Immature natural killer cell (primary cell): ENCODE results near the gene GABRR2. TPM values are rescaled to one million over a fixed set of nuclear protein-coding genes. Genes with fewer than 3 reads are reported as not detected.
"Not testable (repeated sequence)": the region's sequence is repeated elsewhere in the genome, so short reads cannot be mapped to it uniquely, and the experiment has no call there.

Source experiments
- DNase-seq, 3 donors: peaks; one replicate each; pipeline ENCODE4 v3.0.0; 2022; ENCODE audit warnings: mixed read lengths in 1 of 3
- H3K27ac Mint-ChIP-seq, 6 donors: one replicate each; pipeline ENCODE4 v1.8.0; 2020; ENCODE audit warnings: mixed read lengths in 6 of 6, mild to moderate bottlenecking in 5 of 6, inconsistent platforms in 4 of 6, moderate library complexity in 3 of 6
- H3K27me3 Mint-ChIP-seq, 3 donors: one replicate each; pipeline ENCODE4 v1.8.0; 2020 to 2021; ENCODE audit warnings: low read depth in 3 of 3, mild to moderate bottlenecking in 3 of 3, mixed read lengths in 3 of 3, moderate library complexity in 3 of 3, inconsistent platforms in 1 of 3
- H3K36me3 Mint-ChIP-seq, 3 donors: one replicate each; pipeline ENCODE4 v1.8.0; 2020; ENCODE audit warnings: mixed read lengths in 3 of 3, inconsistent platforms in 2 of 3, mild to moderate bottlenecking in 2 of 3
- H3K4me1 Mint-ChIP-seq, 2 donors: one replicate each; pipeline ENCODE4 v1.8.0; 2020; ENCODE audit warnings: inconsistent platforms in 2 of 2, mild to moderate bottlenecking in 2 of 2, mixed read lengths in 2 of 2, moderate library complexity in 1 of 2
- H3K4me3 Mint-ChIP-seq, 5 donors: one replicate each; pipeline ENCODE4 v1.8.0; 2020; ENCODE audit warnings: mild to moderate bottlenecking in 5 of 5, mixed read lengths in 5 of 5, inconsistent platforms in 3 of 5, moderate library complexity in 3 of 5
- H3K9me3 Mint-ChIP-seq, 6 donors: one replicate each; pipeline ENCODE4 v1.8.0; 2020; ENCODE audit warnings: mild to moderate bottlenecking in 6 of 6, mixed read lengths in 6 of 6, inconsistent platforms in 4 of 6, moderate library complexity in 3 of 6
- polyA plus RNA-seq, 3 donors: library from polyadenylated mRNA; unstranded; fragments of 300-500 nt; fragmentation: Illumina TruSeq; gene quantifications; one replicate each; pipeline ENCODE4 v1.2.3, GENCODE V29; 2021

The GABRR2 gene
- polyA plus RNA-seq, 3 donors from 2014 or later: not detected

DNA sequence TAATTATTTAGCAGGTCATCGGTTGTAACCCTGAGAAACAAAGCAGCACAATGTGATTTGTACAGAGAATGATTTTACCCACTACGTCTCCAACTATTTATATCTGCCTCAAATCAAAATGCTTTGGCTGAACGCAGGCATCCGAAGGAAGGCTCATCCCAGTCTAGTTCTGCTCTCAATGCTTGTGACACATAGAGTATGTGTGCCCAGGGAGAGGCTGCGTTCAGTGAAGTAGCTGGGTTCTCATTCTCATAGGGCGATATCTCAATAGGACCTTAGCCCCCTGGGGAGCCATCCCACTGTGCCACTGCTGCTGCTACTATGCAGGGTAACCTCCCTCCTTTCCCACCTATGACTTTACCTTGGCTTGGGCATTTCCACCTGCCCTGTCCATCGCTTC is 407 bp downstream of the GABRR2 start:
- Mint-ChIP-seq H3K36me3 (peaks cover 13 to 28% (median 16%) of the 10 kb centered on the region in 3 donors), H3K4me1 (no peaks in the 10 kb centered on the region), H3K9me3 (no peaks in the 10 kb centered on the region), H3K27me3 (peaks cover 0 to 2% (median 0%) of the 10 kb centered on the region in 3 donors), H3K4me3 (no peak overlapping the region), H3K27ac (no peak overlapping the region)
- DNase-seq: no peak

DNA sequence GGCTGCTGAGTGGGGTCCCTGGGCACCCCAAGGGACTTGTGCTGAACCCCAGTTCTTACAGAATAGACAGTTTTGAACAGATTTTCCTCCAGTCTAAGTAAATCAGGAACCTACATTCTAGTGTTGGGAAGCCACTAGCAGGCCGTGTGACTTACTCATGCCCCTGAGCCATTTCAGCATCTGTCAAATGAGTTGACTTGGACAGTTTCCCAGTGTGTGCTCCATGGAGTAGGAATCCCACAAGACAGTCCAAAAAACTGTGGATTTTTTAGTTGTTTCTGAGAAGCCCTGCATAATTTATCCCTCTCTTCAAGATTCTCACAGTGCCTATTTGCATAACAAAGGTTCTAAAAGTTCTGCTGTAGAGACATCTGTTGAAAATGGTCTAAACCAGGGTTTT is 2.1 kb downstream of the GABRR2 start:
- Mint-ChIP-seq H3K4me1 (no peaks in the 10 kb centered on the region), H3K36me3 (peaks cover 11 to 20% (median 13%) of the 10 kb centered on the region in 3 donors), H3K27ac (no peak overlapping the region), H3K9me3 (no peaks in the 10 kb centered on the region), H3K4me3 (no peak overlapping the region), H3K27me3 (peaks cover 0 to 2% (median 2%) of the 10 kb centered on the region in 3 donors)
- DNase-seq: no peak

DNA sequence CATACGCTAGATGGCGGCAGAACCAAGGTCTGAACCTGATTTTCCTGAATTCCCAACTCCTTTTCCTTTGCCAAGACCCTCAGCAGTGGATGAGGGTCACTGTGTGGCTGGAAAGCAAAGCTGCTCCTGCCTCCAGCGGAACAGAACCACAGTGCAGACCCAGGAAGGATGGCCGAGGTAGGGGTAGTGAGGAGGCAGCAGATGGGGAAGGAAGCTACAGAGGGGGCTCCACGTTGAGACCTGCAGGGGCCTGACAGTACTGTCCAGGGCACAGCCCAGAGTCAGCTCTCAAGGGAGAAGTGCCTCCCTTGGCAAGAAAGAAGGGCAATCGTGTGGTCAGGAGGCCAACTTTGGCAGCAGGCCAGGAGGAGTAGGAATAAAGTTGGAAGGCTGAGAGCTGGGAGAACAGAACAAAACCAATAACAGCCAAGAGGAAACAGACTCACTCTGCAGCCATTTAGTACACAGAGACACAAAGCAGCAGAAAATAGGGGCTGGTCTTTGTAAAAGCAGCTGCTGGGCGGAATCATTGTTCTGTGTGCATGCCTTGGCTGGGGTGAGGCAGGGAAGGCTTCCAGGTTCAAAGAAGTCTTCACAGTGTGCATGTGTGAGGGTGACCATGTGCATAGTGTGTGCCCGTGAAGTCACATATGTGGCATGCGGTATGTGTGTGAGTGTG is 3.1 kb downstream of the GABRR2 start:
- H3K36me3 Mint-ChIP-seq: peaks cover 6 to 16% (median 13%) of the 10 kb centered on the region in 3 donors
- no peak overlapping the region for H3K4me3 Mint-ChIP-seq
- H3K27me3 Mint-ChIP-seq: peaks cover 0 to 2% (median 2%) of the 10 kb centered on the region in 3 donors
- no peaks in the 10 kb centered on the region for H3K4me1 Mint-ChIP-seq
- H3K27ac Mint-ChIP-seq: peak overlapping the region in 2 of 6 donors; percentile 4 to 32
- no peaks in the 10 kb centered on the region for H3K9me3 Mint-ChIP-seq
- DNase-seq: no peak

- H3K27me3 Mint-ChIP-seq: peaks cover 0 to 2% (median 2%) of the 10 kb centered on the region in 3 donors
Observed at GRCh38 chr6:89311530-89311852, 3.6 kb downstream of the GABRR2 start.

DNA sequence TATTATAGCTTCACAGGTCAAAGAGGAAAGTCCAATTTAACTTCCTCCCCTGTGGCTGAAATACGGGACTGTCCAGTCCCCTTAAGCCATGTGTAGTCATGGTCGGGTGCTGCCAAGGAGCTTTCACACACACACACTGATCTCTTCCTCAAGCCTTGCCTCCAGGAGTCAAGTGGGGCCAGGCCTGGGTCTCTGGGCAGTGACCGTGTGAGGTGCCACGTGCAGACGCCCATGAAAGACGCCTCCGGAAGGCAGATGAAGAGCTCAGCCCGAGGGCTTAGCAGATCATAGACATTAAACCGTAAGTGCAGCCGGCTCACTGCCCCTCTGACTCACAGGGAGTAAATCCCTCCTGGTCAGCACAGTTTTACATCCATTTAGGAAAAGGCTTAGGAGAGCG is 4.2 kb downstream of the GABRR2 start:
- H3K4me1 Mint-ChIP-seq: no peaks in the 10 kb centered on the region
- H3K4me3 Mint-ChIP-seq: no peak overlapping the region
- H3K27me3 Mint-ChIP-seq: peaks cover 0 to 2% (median 2%) of the 10 kb centered on the region in 3 donors
- no peaks in the 10 kb centered on the region for H3K9me3 Mint-ChIP-seq
- no peak for DNase-seq
- H3K36me3 Mint-ChIP-seq: peaks cover 2 to 13% (median 10%) of the 10 kb centered on the region in 3 donors
- H3K27ac Mint-ChIP-seq: no peak overlapping the region

More at GRCh38 chr6:89311530-89311852, 3.6 kb downstream of the GABRR2 start:
- no peak overlapping the region for H3K27ac Mint-ChIP-seq
- no peaks in the 10 kb centered on the region for H3K4me1 Mint-ChIP-seq
- H3K36me3 Mint-ChIP-seq: peaks cover 6 to 16% (median 13%) of the 10 kb centered on the region in 3 donors
- DNase-seq: no peak
- H3K4me3 Mint-ChIP-seq: no peak overlapping the region
- H3K9me3 Mint-ChIP-seq: no peaks in the 10 kb centered on the region

DNA sequence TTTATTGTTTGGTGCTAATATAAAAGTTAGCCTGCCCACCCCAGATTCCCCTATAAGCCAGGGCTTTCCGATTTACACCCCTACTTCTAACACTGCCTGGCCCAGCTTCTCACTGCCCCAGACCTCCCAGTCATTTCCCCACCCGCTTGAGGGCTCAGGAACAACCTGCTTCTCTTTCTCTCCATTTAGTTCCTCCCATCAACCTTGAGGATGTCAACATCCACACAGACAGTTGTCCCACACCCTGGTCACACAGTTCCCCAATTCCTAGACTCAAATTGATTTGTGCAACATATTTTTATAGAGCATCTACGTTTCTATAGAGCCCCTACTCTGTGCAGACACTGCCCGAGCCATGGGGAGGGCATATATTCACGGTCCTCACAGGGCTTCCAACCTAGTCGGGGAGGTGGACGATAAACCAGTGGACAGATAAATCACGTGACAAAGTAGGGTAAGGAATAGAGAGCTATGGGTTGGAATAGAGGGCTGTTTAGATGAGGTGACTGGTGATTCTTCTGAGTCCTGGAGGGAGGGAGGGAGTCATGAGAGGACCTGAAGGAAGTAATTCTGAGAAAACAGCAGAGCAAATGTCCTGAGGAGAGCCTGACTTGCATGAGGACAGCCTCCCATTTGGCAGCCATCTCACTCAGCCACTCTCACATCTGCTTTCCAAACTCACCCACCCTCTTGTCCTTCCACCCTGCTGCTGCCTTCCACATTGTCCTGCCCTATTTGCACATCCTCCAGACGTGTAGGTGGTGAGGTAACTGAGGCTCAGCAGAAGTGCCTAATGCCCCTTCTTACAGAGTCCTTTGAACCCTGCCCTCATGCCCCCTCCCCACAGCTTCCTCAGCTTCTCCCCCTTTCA is 6.3 kb downstream of the GABRR2 start:
- Mint-ChIP-seq H3K36me3 (no peaks in the 10 kb centered on the region), H3K9me3 (no peaks in the 10 kb centered on the region), H3K4me1 (no peaks in the 10 kb centered on the region), H3K4me3 (no peak overlapping the region), H3K27ac (no peak overlapping the region), H3K27me3 (peaks cover 0 to 4% (median 2%) of the 10 kb centered on the region in 3 donors)
- no peak for DNase-seq

GRCh38 chr6:89304517-89304916 is 10.6 kb downstream of the GABRR2 start:
- not testable (repeated sequence) for H3K27me3 Mint-ChIP-seq, H3K4me3 Mint-ChIP-seq, DNase-seq, H3K4me1 Mint-ChIP-seq, H3K27ac Mint-ChIP-seq, H3K36me3 Mint-ChIP-seq, H3K9me3 Mint-ChIP-seq

GRCh38 chr6:89302936-89303335 is 12.2 kb downstream of the GABRR2 start:
- Mint-ChIP-seq H3K9me3 (no peaks in the 10 kb centered on the region), H3K27ac (no peak overlapping the region), H3K4me1 (peaks cover 5 to 11% of the 10 kb centered on the region in 2 donors), H3K27me3 (peaks cover 0 to 7% (median 0%) of the 10 kb centered on the region in 3 donors), H3K4me3 (no peak overlapping the region), H3K36me3 (peaks cover 0 to 5% (median 0%) of the 10 kb centered on the region in 3 donors)
- DNase-seq: no peak

DNA sequence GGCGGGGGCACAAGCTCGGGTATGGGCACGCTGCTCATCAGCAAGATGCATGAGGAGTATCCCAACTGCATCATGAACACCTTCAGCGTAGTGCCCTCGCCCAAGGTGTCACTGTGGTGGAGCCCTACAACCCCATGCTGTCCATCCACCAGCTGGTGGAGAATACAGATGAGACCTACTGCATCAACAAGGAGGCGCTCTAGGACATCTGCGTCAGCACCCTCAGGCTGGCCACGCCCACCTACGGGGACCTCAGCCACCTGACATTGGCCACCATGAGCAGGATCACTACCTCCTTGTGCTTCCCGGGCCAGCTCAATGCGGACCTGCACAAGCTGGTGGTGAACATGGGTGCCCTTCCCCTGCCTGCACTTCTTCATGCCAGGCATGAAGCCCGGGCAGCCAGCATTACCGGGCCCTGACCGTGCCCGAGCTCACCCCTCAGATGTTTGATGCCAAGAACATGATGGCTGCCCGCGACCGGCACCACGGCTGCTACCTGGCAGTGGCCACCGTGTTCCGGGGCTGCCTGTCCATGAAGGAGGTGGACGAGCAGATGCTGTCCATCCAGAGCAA is 12.8 kb downstream of the GABRR2 start:
- no peak for DNase-seq
- Mint-ChIP-seq H3K27ac (no peak overlapping the region), H3K9me3 (no peaks in the 10 kb centered on the region), H3K27me3 (peaks cover 0 to 7% (median 0%) of the 10 kb centered on the region in 3 donors), H3K4me1 (peaks cover 9 to 15% of the 10 kb centered on the region in 2 donors), H3K36me3 (peaks cover 0 to 5% (median 0%) of the 10 kb centered on the region in 3 donors), H3K4me3 (no peak overlapping the region)

DNA sequence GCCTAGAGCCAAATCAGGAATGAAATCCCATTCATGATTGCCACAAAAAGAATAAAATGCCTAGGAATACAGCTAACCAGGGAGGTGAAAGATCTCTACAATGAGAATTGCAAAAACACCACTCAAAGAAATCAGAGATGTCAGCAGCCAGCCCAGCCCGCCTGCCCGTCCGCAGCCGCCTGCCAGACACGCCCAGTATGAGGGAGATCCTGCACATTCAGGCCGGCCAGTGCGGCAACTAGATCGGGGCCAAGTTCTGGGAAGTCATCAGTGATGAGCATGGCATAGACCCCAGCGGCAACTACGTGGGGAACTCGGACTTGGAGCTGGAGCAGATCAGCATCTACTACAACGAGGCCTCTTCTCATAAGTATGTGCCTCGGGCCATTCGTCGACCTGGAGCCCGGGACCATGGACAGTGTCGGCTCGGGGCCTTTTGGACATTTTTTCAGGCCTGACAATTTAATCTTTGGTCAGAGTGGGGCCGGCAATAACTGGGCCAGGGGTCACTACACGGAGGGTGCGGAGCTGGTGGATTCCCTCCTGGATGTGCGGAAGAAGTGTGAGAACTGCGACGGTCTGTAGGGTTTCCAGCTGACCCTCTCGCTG is 13.4 kb downstream of the GABRR2 start:
- Mint-ChIP-seq H3K36me3 (peaks cover 0 to 5% (median 0%) of the 10 kb centered on the region in 3 donors), H3K4me3 (no peak overlapping the region), H3K27ac (no peak overlapping the region), H3K9me3 (no peaks in the 10 kb centered on the region), H3K4me1 (peaks cover 9 to 15% of the 10 kb centered on the region in 2 donors), H3K27me3 (peaks cover 0 to 7% (median 0%) of the 10 kb centered on the region in 3 donors)
- DNase-seq: no peak

DNA sequence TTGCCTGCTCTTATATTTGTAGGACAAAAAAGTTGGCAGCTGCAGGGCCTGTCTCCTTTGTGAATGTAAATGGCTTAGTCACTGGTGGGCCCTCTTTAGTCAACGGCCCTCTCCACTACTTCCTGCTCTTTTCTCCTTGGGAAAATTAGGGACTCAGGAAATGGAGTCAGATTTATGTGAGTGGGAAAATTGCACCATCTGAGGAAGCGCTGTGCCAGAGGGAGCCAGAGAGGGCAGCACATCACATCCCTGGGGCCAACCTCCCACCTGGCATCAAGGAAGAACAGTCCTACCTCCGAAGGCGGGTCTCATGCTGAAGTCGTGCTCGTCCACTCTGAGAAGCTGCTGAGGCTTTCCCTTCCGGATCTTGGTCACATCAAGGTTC is 15.6 kb downstream of the GABRR2 start:
- H3K9me3 Mint-ChIP-seq: no peaks in the 10 kb centered on the region
- H3K27ac Mint-ChIP-seq: peak overlapping the region in 1 of 6 donors; percentile 12
- no peak for DNase-seq
- peaks cover 9 to 15% of the 10 kb centered on the region in 2 donors for H3K4me1 Mint-ChIP-seq
- no peak overlapping the region for H3K4me3 Mint-ChIP-seq
- peaks cover 0 to 5% (median 0%) of the 10 kb centered on the region in 3 donors for H3K27me3 Mint-ChIP-seq
- H3K36me3 Mint-ChIP-seq: peaks cover 0 to 5% (median 0%) of the 10 kb centered on the region in 3 donors

DNA sequence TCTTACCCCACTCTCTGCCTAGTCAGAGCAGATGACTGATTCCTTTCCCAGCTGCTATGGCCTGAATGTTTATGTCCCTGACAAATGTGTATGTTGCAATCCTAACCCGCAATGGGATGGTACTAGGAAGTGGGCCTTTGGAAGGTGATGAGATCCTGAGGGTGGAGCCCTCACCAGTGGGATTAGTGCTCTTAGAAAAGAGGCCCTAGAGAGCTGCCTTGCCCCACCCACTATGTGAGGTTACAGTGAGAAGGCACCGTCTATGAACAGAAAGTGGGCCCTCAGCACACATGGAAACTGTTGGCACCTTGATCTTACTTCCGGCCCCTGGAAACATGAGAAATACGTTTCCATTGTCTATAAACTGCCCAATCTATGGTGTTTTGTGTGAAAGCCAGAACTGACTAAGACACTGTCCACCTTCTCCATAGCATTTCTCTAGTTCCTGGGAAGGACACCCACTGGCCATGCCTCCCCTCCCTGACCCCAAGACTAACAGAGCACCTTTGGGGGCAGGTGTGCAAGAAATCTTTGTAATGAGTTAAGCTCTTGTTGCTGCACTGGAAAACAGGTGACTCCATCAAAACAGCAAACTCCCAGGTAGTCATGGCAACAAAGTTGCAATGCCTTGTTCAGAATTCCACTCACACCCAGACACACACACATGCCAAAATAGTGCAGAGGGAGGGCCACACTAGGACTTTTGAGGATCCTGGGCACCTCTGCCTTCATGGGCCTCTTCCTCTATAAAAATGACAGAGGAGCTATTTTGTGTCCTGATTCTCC is 16.2 kb downstream of the GABRR2 start:
- Mint-ChIP-seq H3K27ac (peak overlapping the region in 2 of 6 donors; percentile 26 to 38), H3K4me1 (peaks cover 9 to 15% of the 10 kb centered on the region in 2 donors), H3K4me3 (peak overlapping the region in 2 of 5 donors; percentile 14 to 36), H3K9me3 (no peaks in the 10 kb centered on the region), H3K27me3 (peaks cover 0 to 5% (median 0%) of the 10 kb centered on the region in 3 donors), H3K36me3 (peaks cover 0 to 5% (median 0%) of the 10 kb centered on the region in 3 donors)
- DNase-seq: peak in 2 of 3 donors; percentile 7 to 15
